Body of pancreas (tissue), 4 donors: Measurements from ENCODE around the gene DCLRE1A. TPM values are rescaled to one million over a fixed set of nuclear protein-coding genes. Genes with fewer than 3 reads are reported as not detected.

Experiments
- ATAC-seq: fragments of 150-250 bp; one replicate; pipeline ENCODE4 v1.9.1; 2016
- DNase-seq, 4 donors: peaks; one replicate each; pipeline ENCODE4 v3.0.0-alpha.2; 2019
- H3K27ac ChIP-seq, 4 donors: fragments of 200-600 bp; sonication (generic); 1 replicate in 3 of 4; 2 replicates in 1 of 4; pipeline versions ENCODE4 v1.5.1 to v1.6.1; 2016 to 2019; ENCODE audit warnings: mild to moderate bottlenecking in 1 of 4, mixed read lengths in 1 of 4, moderate library complexity in 1 of 4
- H3K27me3 ChIP-seq, 2 donors: fragments of 200-600 bp; sonication (generic); one replicate each; pipeline ENCODE4 v1.6.0; 2016; ENCODE audit warnings: mild to moderate bottlenecking in 1 of 2
- H3K36me3 ChIP-seq, 2 donors: fragments of 200-600 bp; sonication (generic); replicated peaks in 1 of 2; 2 replicates each; pipeline ENCODE4 v1.5.1; 2016; ENCODE audit warnings: low read depth in 2 of 2; ENCODE audit not compliant: insufficient read depth in 1 of 2
- H3K4me1 ChIP-seq: fragments of 200-600 bp; sonication (generic); one replicate; pipeline ENCODE4 v1.6.0; 2016
- H3K4me3 ChIP-seq, 2 donors: fragments of 200-600 bp; sonication (generic); 1 replicate in 1 of 2; 2 replicates in 1 of 2; pipeline ENCODE4 v1.5.1; 2016 to 2019
- H3K9me3 ChIP-seq, 3 donors: fragments of 200-600 bp; sonication (generic); 1 replicate in 2 of 3; 2 replicates in 1 of 3; pipeline ENCODE4 v1.5.1; 2016
- CTCF ChIP-seq, 7 experiments: fragments of 450-650 bp in 4 of 7; fragments of 200-600 bp in 3 of 7; sonication (generic) in 3 of 7; IDR thresholded peaks; one replicate each; pipeline ENCODE4 v1.5.1; 2016 to 2019; ENCODE audit warnings: antibody characterized with exemption in 7 of 7
- POLR2A ChIP-seq, 3 donors: fragments of 450-650 bp; IDR thresholded peaks; one replicate each; pipeline ENCODE4 v1.6.1; 2016; ENCODE audit warnings: antibody characterized with exemption in 3 of 3, mild to moderate bottlenecking in 2 of 3
- WGBS, 2 donors: methylation state at CpG; one replicate each; pipeline ENCODE4 v1.1.5; 2017; 5-methylcytosine and 5-hydroxymethylcytosine counted together
- intact Hi-C: fragments of 100-400 bp; cut with DNase I; formaldehyde crosslinking; loops from one replicate; pipeline ENCODE4 v1.15.1; 2023
- total RNA-seq, 2 donors: library from RNA; depleted of rRNA; stranded (reverse); fragments of >200 nt; gene quantifications; one replicate each; pipeline ENCODE4 v1.1.0, GENCODE V29; 2016

The DCLRE1A gene
- total RNA-seq, 2 donors from 2014 or later: 4.6 to 5.2 TPM

GRCh38 chr10:113882240-113882639 lies 28.4 kb upstream of the DCLRE1A start:
- H3K27ac ChIP-seq: no peak overlapping the region
- 86 to 94% methylated on average over 2 of the region's 2 CpGs for WGBS, 2 donors
- H3K36me3 ChIP-seq: peaks cover 0 to 4% of the 10 kb centered on the region in 2 donors
- no peaks in the 10 kb centered on the region for H3K4me1 ChIP-seq
- no peak for TF ChIP-seq POLR2A (IDR thresholded peaks at IDR 0.05)
- no peak for TF ChIP-seq CTCF (IDR thresholded peaks at IDR 0.05)
- no peak overlapping the region for H3K4me3 ChIP-seq
- H3K9me3 ChIP-seq: no peaks in the 10 kb centered on the region
- H3K27me3 ChIP-seq: no peaks in the 10 kb centered on the region
- ATAC-seq: no peak
- intact Hi-C loops: no loop called here
- no peak for DNase-seq

GRCh38 chr10:113880236-113880635 lies 26.4 kb upstream of the DCLRE1A start:
- TF ChIP-seq POLR2A (IDR thresholded peaks at IDR 0.05) (no peak), CTCF (IDR thresholded peaks at IDR 0.05) (no peak)
- Histone ChIP-seq H3K27me3 (no peaks in the 10 kb centered on the region), H3K9me3 (no peaks in the 10 kb centered on the region), H3K36me3 (no peaks in the 10 kb centered on the region), H3K27ac (no peak overlapping the region), H3K4me1 (peaks cover 7% of the 10 kb centered on the region), H3K4me3 (no peak overlapping the region)
- intact Hi-C loops: no loop called here
- no peak for ATAC-seq
- no peak for DNase-seq
- 65 to 69% methylated on average over 1 of the region's 1 CpG for WGBS, 2 donors

- WGBS, 2 donors: 82 to 93% methylated on average over 2 of the region's 2 CpGs
- peaks cover 12% of the 10 kb centered on the region for H3K4me1 ChIP-seq
- H3K4me3 ChIP-seq: no peak overlapping the region
- no peak for ATAC-seq
- no peaks in the 10 kb centered on the region for H3K36me3 ChIP-seq
- no peaks in the 10 kb centered on the region for H3K27me3 ChIP-seq
- H3K27ac ChIP-seq: no peak overlapping the region
- DNase-seq: no peak
- TF ChIP-seq CTCF (IDR thresholded peaks at IDR 0.05) (no peak), POLR2A (IDR thresholded peaks at IDR 0.05) (no peak)
- no peaks in the 10 kb centered on the region for H3K9me3 ChIP-seq
- intact Hi-C loops: no loop called here
Measured at GRCh38 chr10:113879691-113880090, 25.8 kb upstream of the DCLRE1A start.

GRCh38 chr10:113876461-113876860 lies 22.6 kb upstream of the DCLRE1A start:
- intact Hi-C loops: no loop called here
- Histone ChIP-seq H3K27me3 (no peaks in the 10 kb centered on the region), H3K4me3 (no peak overlapping the region), H3K36me3 (no peaks in the 10 kb centered on the region), H3K27ac (no peak overlapping the region), H3K9me3 (no peaks in the 10 kb centered on the region), H3K4me1 (peaks cover 19% of the 10 kb centered on the region)
- DNase-seq (no peak), ATAC-seq (no peak)
- TF ChIP-seq POLR2A (IDR thresholded peaks at IDR 0.05) (no peak), CTCF (IDR thresholded peaks at IDR 0.05) (no peak)
- WGBS, 2 donors: 67 to 69% methylated on average over 3 of the region's 3 CpGs

GRCh38 chr10:113875212-113875611 lies 21.3 kb upstream of the DCLRE1A start:
- ATAC-seq: peak; percentile 52
- 26 to 42% methylated on average over 1 of the region's 1 CpG for WGBS, 2 donors
- no peaks in the 10 kb centered on the region for H3K9me3 ChIP-seq
- intact Hi-C loops: no loop called here
- TF ChIP-seq POLR2A (IDR thresholded peaks at IDR 0.05): no peak
- TF ChIP-seq CTCF (IDR thresholded peaks at IDR 0.05): no peak
- peak overlapping the region; percentile 13 to 73 (median 52) for H3K27ac ChIP-seq
- no peak overlapping the region for H3K4me3 ChIP-seq
- H3K4me1 ChIP-seq: peaks cover 19% of the 10 kb centered on the region
- DNase-seq: peak in 2 of 4 donors; percentile 26 to 60
- no peaks in the 10 kb centered on the region for H3K27me3 ChIP-seq
- no peaks in the 10 kb centered on the region for H3K36me3 ChIP-seq
